Peyer's patch (tissue), 4 donors: ENCODE results near the gene RAC3.

Experiments used
- CTCF ChIP-seq, 6 experiments: fragments of 450-650 bp in 4 of 6; fragments of 200-600 bp in 2 of 6; sonication (generic) in 1 of 6; IDR thresholded peaks; one replicate each; pipeline ENCODE4 v1.5.1; 2017 to 2019; ENCODE audit warnings: antibody characterized with exemption in 6 of 6, mild to moderate bottlenecking in 3 of 6, moderate library complexity in 1 of 6
- POLR2A ChIP-seq, 2 donors: fragments of 450-650 bp; IDR thresholded peaks; one replicate each; pipeline ENCODE4 v1.5.1; 2017; ENCODE audit warnings: antibody characterized with exemption in 2 of 2, mild to moderate bottlenecking in 2 of 2, moderate library complexity in 2 of 2

GRCh38 chr17:82053130-82053529 is 21.7 kb downstream of the RAC3 start:
- TF ChIP-seq CTCF (IDR thresholded peaks at IDR 0.05) (no peak), POLR2A (IDR thresholded peaks at IDR 0.05) (no peak)
